ENCODE results near the gene PRKCE.

PRKCE gene

GRCh38 chr2:45834372-45834771 is 182.9 kb downstream of the PRKCE start:
- DNase-seq (ENCODE audit: low read depth in 2 of 2): no peak

- DNase-seq (ENCODE audit: low read depth in 2 of 2): no peak
These were observed 183.4 kb downstream of the PRKCE start for GRCh38 chr2:45834858-45835257.

- DNase-seq (ENCODE audit: low read depth in 2 of 2): no peak
These were observed 184.8 kb downstream of the PRKCE start for GRCh38 chr2:45836316-45836715.

GRCh38 chr2:45836740-45837139 is 185.3 kb downstream of the PRKCE start:
- no peak for DNase-seq (ENCODE audit: low read depth in 2 of 2)

- no peak for DNase-seq (ENCODE audit: low read depth in 2 of 2)
These were observed 186.4 kb downstream of the PRKCE start for GRCh38 chr2:45837812-45838341.

GRCh38 chr2:45839508-45840251 is 188.2 kb downstream of the PRKCE start:
- no peak for DNase-seq (ENCODE audit: low read depth in 2 of 2)

GRCh38 chr2:45840481-45840880 is 189.0 kb downstream of the PRKCE start:
- DNase-seq (ENCODE audit: low read depth in 2 of 2): no peak

- no peak for DNase-seq (ENCODE audit: low read depth in 2 of 2)
These were observed 190.4 kb downstream of the PRKCE start for GRCh38 chr2:45841752-45842407.

GRCh38 chr2:45843136-45843535 is 191.7 kb downstream of the PRKCE start:
- DNase-seq (ENCODE audit: low read depth in 2 of 2): no peak

GRCh38 chr2:45844796-45845457 is 193.5 kb downstream of the PRKCE start:
- no peak for DNase-seq (ENCODE audit: low read depth in 2 of 2)

- DNase-seq (ENCODE audit: low read depth in 2 of 2): no peak
These were observed 194.1 kb downstream of the PRKCE start for GRCh38 chr2:45845566-45845965.

- DNase-seq (ENCODE audit: low read depth in 2 of 2): no peak
These were observed 198.2 kb downstream of the PRKCE start for GRCh38 chr2:45849491-45850283.

GRCh38 chr2:45850558-45850957 is 199.1 kb downstream of the PRKCE start:
- DNase-seq (ENCODE audit: low read depth in 2 of 2): no peak

- DNase-seq (ENCODE audit: low read depth in 2 of 2): no peak
These were observed 199.6 kb downstream of the PRKCE start for GRCh38 chr2:45851111-45851510.

- no peak for DNase-seq (ENCODE audit: low read depth in 2 of 2)
These were observed 200.3 kb downstream of the PRKCE start for GRCh38 chr2:45851576-45852304.

GRCh38 chr2:45852450-45853150 is 201.1 kb downstream of the PRKCE start:
- no peak for DNase-seq (ENCODE audit: low read depth in 2 of 2)

- DNase-seq (ENCODE audit: low read depth in 2 of 2): no peak
These were observed 203.9 kb downstream of the PRKCE start for GRCh38 chr2:45855374-45855773.

- DNase-seq (ENCODE audit: low read depth in 2 of 2): no peak
These were observed 205.2 kb downstream of the PRKCE start for GRCh38 chr2:45856391-45857274.

GRCh38 chr2:45857275-45857609 is 205.8 kb downstream of the PRKCE start:
- no peak for DNase-seq (ENCODE audit: low read depth in 2 of 2)
